RPMI7951 (cell line): ENCODE measurements around the gene IRAK4. TPM values are rescaled to one million over a fixed set of nuclear protein-coding genes. Genes with fewer than 3 reads are reported as not detected.
"Not testable (repeated sequence)": the region's sequence is repeated elsewhere in the genome, so short reads cannot be mapped to it uniquely, and the experiment has no call there.

Experiments used
- DNase-seq: peaks from one replicate; pipeline ENCODE4 v3.0.0-alpha.2; 2012; ENCODE audit warnings: low read depth
- total RNA-seq: library from RNA; depleted of rRNA; stranded (reverse); fragments of >200 nt; shearing (Covaris generic); gene quantifications from 2 replicates; pipeline ENCODE4 v1.2.3, GENCODE V29; 2014; rRNA removed

Gene IRAK4
- total RNA-seq, result 10.8 and 13.7 TPM in 2 replicates

DNA sequence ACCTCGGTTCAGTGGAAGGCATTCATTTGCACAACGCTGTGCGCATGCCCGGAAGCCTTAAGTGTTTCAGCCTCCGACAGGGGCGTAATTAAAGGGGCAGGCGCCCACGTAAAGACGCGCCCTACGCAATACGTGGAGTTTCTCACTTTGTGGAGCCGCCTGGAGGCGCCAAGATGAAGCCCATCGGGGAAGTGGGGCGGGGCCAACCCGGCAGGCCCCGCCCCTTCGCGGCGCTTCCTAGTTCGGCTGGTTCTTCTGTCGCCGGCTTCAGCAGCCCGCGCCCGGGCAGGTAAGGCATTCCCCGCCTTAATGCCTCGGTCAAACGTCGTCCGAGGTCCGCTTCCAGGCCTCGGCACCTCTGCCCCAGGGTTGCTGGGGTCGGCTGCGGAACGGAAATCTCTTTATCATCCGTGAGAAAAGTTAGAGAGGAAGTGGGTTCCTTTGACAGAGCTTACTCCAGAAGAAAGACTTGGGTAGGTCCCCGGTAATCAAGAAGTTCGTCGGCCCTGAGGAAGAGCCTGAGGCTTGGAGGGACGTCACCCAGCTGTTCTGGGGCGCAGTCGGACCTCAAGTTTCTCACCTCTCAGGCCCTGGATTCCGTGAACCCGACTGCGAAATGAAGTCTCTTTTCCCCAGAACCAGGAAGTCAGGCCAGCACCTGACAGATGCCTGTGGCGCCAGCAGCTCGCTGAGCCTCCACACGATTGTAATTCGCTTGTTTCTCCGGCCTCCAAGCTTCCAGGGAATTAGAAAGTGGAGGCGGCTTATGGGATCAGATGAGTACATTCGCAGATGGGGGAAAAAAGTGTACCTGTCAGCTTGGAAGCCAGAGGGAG, at the start of gene IRAK4, which contains the start of gene PUS7L:
TSS of gene IRAK4 (plus strand) at position 224 of the 836 bp plus-strand sequence. CDS start 9,161 bp downstream, outside the sequence.
TSS of gene PUS7L (minus strand) at position 63 of the 836 bp plus-strand sequence. CDS start 3,545 bp downstream, outside the sequence.
- peak; percentile 94 for DNase-seq

GRCh38 chr12:43711348-43711747, 47.4 kb upstream of the IRAK4 start:
- no peak for DNase-seq

DNA sequence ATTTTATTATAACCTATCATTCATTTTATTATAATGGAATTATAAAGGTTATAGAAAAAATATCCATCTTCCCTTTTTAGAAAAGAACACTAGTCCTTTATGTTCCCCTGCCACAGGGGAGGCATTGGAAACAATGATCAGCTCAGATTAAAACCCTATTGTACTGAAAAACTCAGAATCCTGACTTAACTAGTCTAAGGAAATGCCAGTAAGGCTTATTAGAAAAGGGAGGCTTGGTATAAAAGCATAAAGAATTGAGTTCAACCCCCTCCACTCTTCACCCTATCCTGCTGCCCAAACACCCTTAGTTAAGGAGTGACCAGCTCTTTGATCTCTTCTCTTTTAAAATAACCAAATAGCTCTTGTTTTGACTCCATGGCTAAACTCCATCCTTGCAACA, 36.1 kb upstream of the IRAK4 start:
- no peak for DNase-seq

DNA sequence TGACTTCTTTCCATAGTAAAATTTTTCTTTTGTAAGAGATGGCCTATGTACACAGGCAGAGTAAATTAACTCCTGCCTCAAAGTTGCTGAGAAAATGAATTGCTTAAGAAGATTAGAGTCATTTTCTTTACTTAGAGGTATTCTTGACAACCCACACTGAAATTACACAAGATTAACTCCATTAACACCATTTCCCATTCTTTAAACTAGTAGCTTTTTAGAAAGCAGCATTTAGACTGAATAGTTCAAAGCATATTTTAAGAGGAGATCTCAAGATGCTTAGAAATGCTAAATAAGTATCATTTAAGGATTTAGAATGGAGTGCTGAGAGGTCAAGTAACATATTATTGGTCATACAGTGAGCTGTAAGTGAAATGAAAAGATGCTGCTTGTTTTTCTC, 35.6 kb upstream of the IRAK4 start:
- DNase-seq, result no peak

DNA sequence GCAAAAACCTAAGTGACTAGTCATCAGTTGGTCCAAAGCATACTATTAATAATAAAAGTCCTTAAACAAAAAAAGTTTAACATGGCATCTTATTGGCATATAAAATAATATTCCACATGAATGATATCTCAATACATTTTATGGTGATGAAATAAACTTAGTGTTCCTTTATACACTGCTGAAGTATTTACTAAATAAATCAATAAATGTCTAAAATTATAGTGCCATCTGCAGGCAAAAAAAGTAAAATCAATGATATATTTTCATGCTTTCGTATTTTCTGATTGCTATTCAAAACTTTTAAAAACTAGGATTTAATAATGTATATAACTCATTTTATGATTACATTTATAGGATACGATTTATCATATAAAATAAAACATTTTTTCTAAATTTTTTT, 30.6 kb upstream of the IRAK4 start:
- DNase-seq, result no peak

DNA sequence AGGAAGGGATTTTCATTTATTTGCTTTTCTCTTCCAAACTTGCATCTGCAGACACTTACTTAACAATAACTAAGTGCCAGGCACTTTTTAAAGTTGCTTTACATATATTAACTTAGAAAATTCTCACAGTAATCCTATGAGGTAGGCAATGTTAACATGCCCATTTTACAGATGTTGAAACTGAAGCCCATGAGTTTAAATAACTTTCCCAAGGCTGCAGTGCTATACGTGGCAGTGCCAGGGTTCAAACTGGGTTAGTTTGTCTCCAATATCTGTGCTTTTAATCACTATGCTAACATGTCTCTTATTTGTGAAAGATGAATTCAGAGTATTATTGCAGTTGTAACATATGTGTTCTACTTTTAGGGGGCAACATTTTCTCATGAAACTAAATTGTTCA, 30.1 kb upstream of the IRAK4 start:
- no peak for DNase-seq

DNA sequence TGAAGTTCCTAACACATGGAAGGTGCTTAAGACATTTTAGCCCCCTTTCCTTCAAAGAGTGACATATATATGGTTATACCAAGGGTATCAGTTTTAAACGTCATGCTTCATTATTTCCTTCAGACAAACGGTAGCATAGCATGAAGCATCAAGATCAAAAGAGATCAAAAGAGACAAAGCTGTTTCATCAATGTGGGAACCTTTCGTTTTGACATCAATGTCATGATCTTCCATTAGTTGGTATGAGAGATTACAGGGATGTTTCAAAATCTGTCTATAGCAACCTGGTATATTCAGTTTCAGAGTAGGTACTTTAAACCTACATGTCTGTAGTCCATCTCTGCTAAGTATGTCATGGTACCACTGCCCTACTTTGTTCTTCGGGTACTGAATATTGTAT, 28.5 kb upstream of the IRAK4 start:
- no peak for DNase-seq

- DNase-seq, result no peak
These were observed 25.1 kb upstream of the IRAK4 start for GRCh38 chr12:43733687-43734086.

DNA sequence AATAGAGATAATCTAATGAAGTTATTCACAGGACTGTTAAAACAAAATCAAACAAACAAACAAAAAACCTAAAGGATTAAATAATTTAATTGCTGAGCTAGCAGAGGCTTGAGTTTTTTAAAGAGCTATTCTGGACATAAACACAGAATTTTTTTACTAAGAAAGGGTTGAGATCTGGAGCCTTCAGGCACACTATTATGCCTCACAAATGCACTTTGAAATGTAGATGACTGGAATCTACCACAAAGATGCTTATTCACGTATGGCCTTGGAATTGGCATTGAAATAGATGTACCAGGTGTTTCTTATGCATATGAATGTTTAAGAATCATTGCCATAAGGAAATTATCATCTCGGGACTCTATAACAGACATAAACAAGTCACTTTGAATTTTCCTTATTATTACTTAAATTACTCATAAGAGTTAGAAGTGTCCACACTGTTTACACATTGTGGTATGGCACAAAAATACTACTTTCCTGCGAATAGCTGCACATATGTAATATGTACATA, 21.8 kb upstream of the IRAK4 start:
- DNase-seq, result no peak

DNA sequence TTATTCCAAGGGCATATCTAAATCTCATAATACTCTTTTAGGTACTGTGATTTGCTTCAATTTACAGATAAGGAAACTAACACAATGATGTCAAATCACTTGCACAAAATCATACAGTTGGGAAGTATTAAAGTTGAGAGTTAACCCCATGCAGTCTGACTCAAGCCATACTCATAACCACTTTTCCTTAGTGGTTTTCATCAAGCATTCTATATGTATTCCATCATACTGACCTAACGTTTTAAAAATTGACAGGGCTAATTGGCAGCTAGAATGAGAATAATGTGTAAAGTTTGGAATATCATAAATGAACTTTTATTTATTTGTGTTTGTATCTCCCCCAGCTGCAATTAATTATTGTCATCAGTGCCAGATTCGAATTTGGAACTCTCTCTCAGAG, 21.1 kb upstream of the IRAK4 start:
- DNase-seq, result peak; percentile 22

DNA sequence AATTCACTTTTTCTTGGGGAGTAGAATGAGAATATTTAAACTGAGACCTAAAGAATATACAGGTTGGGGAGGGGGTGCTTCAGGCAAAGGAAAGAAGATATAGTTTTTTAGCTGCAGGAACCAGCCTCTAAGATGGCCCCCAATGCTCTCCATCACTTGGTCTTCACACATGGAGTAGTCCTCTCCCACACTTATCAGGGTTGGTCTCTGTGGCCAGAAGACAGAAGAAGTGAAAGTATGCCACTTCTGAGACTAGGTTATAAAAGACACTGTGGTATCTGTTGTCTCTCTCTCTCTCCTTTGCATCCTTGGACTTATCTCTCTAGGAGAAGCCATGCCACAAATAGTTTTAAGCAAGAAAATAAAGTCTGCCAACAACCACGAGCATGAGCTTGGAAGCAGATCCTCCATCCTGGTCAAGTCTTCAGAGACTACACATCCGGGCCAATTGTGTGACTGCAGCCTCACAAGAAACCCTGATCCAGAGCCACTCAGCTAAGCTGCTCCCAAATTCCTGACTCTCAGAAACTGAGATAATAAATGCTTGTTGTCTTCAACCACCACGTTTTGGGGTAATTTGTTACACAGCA, 18.1 kb upstream of the IRAK4 start:
- DNase-seq, result no peak

GRCh38 chr12:43742106-43742505, 16.6 kb upstream of the IRAK4 start:
- DNase-seq, result peak; percentile 34

DNA sequence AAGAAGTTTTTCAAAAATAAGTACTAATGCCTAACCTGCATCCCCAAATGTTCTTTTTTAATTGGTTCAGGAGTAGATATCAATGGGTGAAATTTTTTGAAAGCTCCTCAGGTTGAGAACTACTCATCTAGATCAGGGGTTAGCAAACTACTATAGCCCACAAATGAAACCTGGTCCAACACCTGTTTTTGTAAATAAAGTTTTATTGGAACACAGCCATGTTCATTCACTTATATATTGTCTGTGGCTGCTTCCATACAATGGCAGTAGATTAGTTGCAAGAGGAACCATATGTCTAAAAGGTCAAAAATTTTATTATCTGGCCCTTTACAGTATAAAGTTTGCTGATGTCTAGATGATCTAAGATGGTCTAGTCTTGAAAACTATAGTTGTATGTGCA, 13.9 kb upstream of the IRAK4 start:
- no peak for DNase-seq

GRCh38 chr12:43749016-43749415, 9.7 kb upstream of the IRAK4 start:
- DNase-seq, result no peak

GRCh38 chr12:43750814-43751213, 7.9 kb upstream of the IRAK4 start:
- DNase-seq, result no peak

- DNase-seq, result not testable (repeated sequence)
These were observed 7.4 kb upstream of the IRAK4 start for GRCh38 chr12:43751360-43751759.

DNA sequence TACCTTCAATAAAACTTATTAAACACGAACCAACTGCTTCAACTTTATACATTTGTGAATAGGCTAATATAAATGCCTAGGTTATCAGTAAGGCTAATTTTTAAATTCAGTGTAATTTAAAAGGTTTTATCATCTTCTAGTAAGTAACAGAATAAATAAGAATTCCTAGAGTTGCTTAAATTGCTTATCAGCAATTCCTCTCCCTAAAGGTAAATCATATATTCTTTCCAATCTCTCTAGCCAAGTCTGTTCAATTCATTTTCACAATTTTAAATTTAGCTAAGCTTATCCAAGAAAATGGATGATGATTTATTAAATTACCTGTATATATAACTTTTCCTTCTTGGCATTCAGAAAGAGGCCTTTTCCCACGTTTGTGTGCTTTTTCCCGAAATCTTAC, 4.7 kb upstream of the IRAK4 start:
- no peak for DNase-seq

DNA sequence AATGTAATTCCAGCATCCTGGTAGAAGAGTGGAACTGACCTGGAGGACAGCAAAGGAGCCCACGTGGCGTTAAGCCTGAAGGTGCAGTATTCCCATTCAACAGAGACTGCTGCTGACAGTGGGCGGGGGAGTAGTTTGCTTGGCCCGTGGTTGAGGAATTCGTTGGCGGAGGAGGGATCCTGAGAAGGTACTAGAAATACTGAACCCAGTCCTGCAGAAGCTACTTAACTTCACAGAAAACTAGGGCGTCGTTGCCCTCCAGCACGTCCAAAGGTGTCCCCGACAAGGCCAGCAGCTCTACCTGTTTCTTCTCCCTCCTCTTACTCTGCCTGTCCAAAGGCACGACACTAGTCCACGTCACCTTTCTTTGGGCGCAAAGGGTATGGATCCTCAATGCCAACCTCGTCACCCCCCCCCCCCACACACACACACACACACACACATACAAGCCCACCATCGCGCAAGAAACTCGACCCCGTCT, 464 bp upstream of the IRAK4 start:
- peak; percentile 17 for DNase-seq

DNA sequence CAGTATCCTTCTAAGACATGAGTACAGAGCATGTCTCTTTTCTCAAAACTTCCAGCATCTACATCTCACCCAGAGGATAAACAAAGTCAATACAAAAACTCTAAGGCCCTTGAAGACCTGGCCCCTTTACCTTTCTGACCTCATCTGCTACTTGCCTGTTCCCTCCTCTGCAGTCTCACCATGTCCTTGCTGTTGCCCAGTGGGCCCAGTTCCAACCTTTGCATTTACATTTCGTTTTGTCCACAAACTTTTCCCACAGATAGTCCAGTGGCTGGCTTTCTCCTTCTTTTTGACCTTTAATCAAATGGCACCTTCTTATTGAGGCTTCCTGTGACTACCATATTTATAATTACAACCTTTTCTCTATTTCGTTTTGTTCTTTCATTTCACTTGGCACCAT, 1.6 kb downstream of the IRAK4 start:
- no peak for DNase-seq

DNA sequence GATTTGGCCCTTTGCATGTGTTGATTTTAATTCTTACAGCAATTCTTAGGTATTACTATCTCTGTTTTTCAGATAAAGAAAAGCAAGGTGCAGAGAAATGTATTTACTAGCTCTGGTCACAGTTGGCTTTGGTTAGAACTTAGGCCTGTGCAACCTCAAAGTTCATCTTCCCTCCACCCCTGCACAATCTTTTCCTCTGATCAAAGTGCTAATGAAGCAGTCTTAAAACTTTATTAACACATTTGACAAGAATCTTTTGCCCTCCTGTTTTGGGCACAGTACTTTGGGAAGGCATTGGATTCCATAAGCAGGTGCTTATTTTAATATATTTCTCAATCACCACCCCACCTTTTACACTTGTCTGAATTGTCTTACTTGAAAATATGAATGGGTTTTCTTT, 2.7 kb downstream of the IRAK4 start:
- no peak for DNase-seq

GRCh38 chr12:43762596-43762995, 3.8 kb downstream of the IRAK4 start:
- no peak for DNase-seq

- no peak for DNase-seq
These were observed 5.0 kb downstream of the IRAK4 start for GRCh38 chr12:43763769-43764168.

DNA sequence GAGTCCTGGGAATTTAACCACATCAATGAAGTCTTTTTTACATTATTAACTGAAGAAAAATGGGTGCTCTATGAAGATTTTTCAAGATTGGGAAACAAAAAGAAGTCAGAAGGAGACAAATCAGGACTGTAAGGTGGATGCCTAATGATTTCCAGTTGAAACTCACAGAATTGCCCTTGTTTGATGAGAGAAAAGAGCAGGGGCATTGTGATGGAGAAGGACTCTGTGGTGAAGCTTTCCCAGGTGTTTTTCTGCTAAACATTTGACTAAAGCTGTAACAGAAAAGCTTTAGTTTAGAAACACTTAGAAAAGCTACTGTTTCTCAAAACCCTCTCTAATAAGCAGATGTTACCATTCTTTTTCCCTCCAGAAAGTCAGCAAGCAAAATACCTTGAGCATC, 5.8 kb downstream of the IRAK4 start:
- DNase-seq, result no peak
